Testis (tissue), 3 donors: ENCODE results near the gene CCDC178. TPM values are rescaled to one million over a fixed set of nuclear protein-coding genes. Genes with fewer than 3 reads are reported as not detected.

Experiments
- DNase-seq: peaks from one replicate; pipeline ENCODE4 v3.0.0-alpha.2; 2019
- H3K27ac ChIP-seq, 2 donors: fragments of 200-600 bp; sonication (generic); one replicate each; pipeline ENCODE4 v1.5.1; 2019
- H3K27me3 ChIP-seq: fragments of 200-600 bp; sonication (generic); one replicate; pipeline ENCODE4 v1.5.1; 2019
- H3K36me3 ChIP-seq: fragments of 200-600 bp; sonication (generic); one replicate; pipeline ENCODE4 v1.5.1; 2017; ENCODE audit warnings: low read depth; ENCODE audit errors: missing control alignments
- H3K4me1 ChIP-seq: fragments of 200-600 bp; sonication (generic); one replicate; pipeline ENCODE4 v1.5.1; 2019
- H3K4me3 ChIP-seq, 2 donors: fragments of 200-600 bp; sonication (generic); one replicate each; pipeline ENCODE4 v1.5.1; 2017 to 2019
- H3K9me3 ChIP-seq: fragments of 200-600 bp; sonication (generic); one replicate; pipeline ENCODE4 v1.5.1; 2017
- POLR2A ChIP-seq: fragments of 450-650 bp; IDR thresholded peaks from one replicate; pipeline ENCODE4 v1.6.1; 2017; ENCODE audit warnings: antibody characterized with exemption, mild to moderate bottlenecking, moderate library complexity
- WGBS, 2 donors: methylation state at CpG; one replicate each; pipeline ENCODE4 v1.1.5; 2018; 5-methylcytosine and 5-hydroxymethylcytosine counted together
- intact Hi-C: fragments of 100-400 bp; cut with DNase I; formaldehyde crosslinking; loops from one replicate; pipeline ENCODE4 v1.15.1; 2023; ENCODE audit warnings: low total_unique reads
- polyA plus RNA-seq: library from polyadenylated mRNA; stranded (reverse); fragments of 350-450 nt; fragmentation: Illumina TruSeq; extraction: RNeasy Lipid Tissue Mini Kit (QIAGEN cat#74804); gene quantifications from one replicate; pipeline ENCODE4 v1.2.3, GENCODE V29; 2014; ENCODE audit warnings: low read depth, low replicate concordance; ENCODE audit not compliant: insufficient read depth
- total RNA-seq, 2 donors: library from RNA; depleted of rRNA; stranded (reverse); fragments of >200 nt; gene quantifications; one replicate each; pipeline ENCODE4 v1.2.3, GENCODE V29; 2016
- TF ChIP-seq, protein P1 (sequence below), 3 experiments: fragments of 450-650 bp in 2 of 3; fragments of 200-600 bp in 1 of 3; sonication (generic) in 1 of 3; IDR thresholded peaks; one replicate each; pipeline ENCODE4 v1.5.1; 2016 to 2019; ENCODE audit warnings: antibody characterized with exemption in 3 of 3, mild to moderate bottlenecking in 2 of 3, moderate library complexity in 1 of 3

Gene CCDC178
- total and polyA plus RNA-seq, 3 donors from 2014 or later, result 8.6 to 17.5 (median 10.2) TPM

DNA sequence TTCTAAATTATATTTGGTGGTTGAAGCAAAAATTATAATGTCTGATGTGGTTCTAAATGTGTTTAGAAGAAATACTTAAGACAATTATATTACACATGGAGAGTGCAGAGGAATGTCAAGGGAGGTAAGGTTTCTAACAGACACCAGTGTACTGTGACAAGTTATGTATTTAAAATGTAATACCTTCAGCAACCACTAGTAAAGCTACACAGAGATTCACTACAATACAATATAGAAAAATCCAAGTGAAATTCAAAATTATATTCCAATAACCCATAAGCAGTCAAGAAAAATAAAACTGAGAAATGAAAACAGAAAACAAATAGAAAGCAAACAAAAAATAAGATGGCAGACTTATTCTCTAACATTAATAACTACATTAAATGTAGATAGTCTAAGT lies 418.2 kb downstream of the CCDC178 start:
- H3K27ac ChIP-seq, result no peak overlapping the region
- H3K36me3 ChIP-seq, result no peaks in the 10 kb centered on the region
- intact Hi-C loops, result no loop called here
- DNase-seq, result no peak
- no peaks in the 10 kb centered on the region for H3K9me3 ChIP-seq
- H3K4me3 ChIP-seq, result no peak overlapping the region
- H3K27me3 ChIP-seq, result no peaks in the 10 kb centered on the region
- no peaks in the 10 kb centered on the region for H3K4me1 ChIP-seq
- TF ChIP-seq, protein P1, sequence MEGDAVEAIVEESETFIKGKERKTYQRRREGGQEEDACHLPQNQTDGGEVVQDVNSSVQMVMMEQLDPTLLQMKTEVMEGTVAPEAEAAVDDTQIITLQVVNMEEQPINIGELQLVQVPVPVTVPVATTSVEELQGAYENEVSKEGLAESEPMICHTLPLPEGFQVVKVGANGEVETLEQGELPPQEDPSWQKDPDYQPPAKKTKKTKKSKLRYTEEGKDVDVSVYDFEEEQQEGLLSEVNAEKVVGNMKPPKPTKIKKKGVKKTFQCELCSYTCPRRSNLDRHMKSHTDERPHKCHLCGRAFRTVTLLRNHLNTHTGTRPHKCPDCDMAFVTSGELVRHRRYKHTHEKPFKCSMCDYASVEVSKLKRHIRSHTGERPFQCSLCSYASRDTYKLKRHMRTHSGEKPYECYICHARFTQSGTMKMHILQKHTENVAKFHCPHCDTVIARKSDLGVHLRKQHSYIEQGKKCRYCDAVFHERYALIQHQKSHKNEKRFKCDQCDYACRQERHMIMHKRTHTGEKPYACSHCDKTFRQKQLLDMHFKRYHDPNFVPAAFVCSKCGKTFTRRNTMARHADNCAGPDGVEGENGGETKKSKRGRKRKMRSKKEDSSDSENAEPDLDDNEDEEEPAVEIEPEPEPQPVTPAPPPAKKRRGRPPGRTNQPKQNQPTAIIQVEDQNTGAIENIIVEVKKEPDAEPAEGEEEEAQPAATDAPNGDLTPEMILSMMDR (IDR thresholded peaks at IDR 0.05), result peak in 1 of 3 experiments; percentile 48
- no peak for TF ChIP-seq POLR2A

DNA sequence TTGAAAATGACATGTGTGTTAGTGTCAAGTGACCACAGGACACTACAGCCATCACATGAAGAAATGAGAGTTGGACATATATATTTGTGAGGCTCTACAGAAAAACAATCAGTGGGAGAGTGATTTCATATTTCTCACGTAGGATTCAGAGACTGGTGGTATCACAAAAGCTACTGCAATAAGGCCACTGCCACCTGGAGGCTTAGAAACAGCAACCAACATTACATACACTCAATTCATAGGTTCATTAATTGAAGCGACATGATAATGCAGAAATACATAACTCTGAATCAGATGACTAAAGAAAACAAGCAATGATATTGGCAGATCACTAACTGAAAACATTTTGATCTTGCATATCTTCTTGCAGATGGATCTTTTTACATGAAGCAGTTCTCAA lies 419.6 kb downstream of the CCDC178 start:
- no peak for TF ChIP-seq POLR2A
- TF ChIP-seq, protein P1 (IDR thresholded peaks at IDR 0.05), result no peak
- whole genome bisulfite sequencing, 2 donors, result 77 to 83% methylated on average over 2 of the region's 2 CpGs

GRCh38 chr18:33014060-33014796 lies 426.3 kb downstream of the CCDC178 start:
- TF ChIP-seq POLR2A, result no peak
- TF ChIP-seq, protein P1 (IDR thresholded peaks at IDR 0.05), result no peak

More for the DNA sequence above, 419.6 kb downstream of the CCDC178 start:
- Histone ChIP-seq H3K9me3 (no peaks in the 10 kb centered on the region), H3K27me3 (no peaks in the 10 kb centered on the region), H3K27ac (no peak overlapping the region), H3K4me3 (no peak overlapping the region), H3K4me1 (no peaks in the 10 kb centered on the region), H3K36me3 (no peaks in the 10 kb centered on the region)
- intact Hi-C loops, result no loop called here
- no peak for DNase-seq

DNA sequence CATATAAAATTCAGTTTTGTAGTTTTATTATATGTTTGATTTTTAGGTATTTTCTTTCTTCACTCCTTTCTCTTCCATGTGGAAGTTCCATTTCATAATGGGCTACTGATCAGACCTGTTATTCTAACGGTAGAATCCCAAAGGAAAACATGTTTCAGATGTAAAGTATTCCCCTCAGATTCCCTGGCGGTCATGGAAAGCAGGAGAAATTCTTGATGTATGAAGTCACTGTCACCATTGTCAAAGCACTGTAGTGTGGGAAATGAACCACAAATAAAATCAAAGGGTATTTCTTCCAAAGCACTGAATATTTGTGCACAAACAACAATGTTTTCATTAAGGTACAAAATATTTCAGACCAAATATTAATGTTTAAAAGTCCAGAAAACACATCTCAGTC lies 430.4 kb downstream of the CCDC178 start:
- Histone ChIP-seq H3K36me3 (no peaks in the 10 kb centered on the region), H3K9me3 (no peaks in the 10 kb centered on the region), H3K27me3 (no peaks in the 10 kb centered on the region), H3K4me3 (no peak overlapping the region), H3K4me1 (no peaks in the 10 kb centered on the region), H3K27ac (no peak overlapping the region)
- no peak for TF ChIP-seq POLR2A
- TF ChIP-seq, protein P1 (IDR thresholded peaks at IDR 0.05), result no peak
- WGBS, 2 donors, result 45 to 57% methylated on average over 2 of the region's 2 CpGs
- no peak for DNase-seq
- intact Hi-C loops, result no loop called here

More at GRCh38 chr18:33014060-33014796, 426.3 kb downstream of the CCDC178 start:
- 61 to 66% methylated on average over 5 of the region's 5 CpGs for WGBS, 2 donors
- no peak for DNase-seq
- Histone ChIP-seq H3K27me3 (no peaks in the 10 kb centered on the region), H3K27ac (no peak overlapping the region), H3K36me3 (no peaks in the 10 kb centered on the region), H3K9me3 (no peaks in the 10 kb centered on the region), H3K4me3 (no peak overlapping the region), H3K4me1 (no peaks in the 10 kb centered on the region)
- intact Hi-C loops, result no loop called here

GRCh38 chr18:32998921-32999320 lies 441.6 kb downstream of the CCDC178 start:
- intact Hi-C loops, result no loop called here
- H3K9me3 ChIP-seq, result no peaks in the 10 kb centered on the region

More at GRCh38 chr18:32998921-32999320, 441.6 kb downstream of the CCDC178 start:
- Histone ChIP-seq H3K27me3 (no peaks in the 10 kb centered on the region), H3K36me3 (no peaks in the 10 kb centered on the region), H3K4me3 (no peak overlapping the region), H3K4me1 (no peaks in the 10 kb centered on the region), H3K27ac (no peak overlapping the region)
- TF ChIP-seq, protein P1 (IDR thresholded peaks at IDR 0.05), result no peak
- TF ChIP-seq POLR2A, result no peak
- no peak for DNase-seq
- WGBS, 2 donors, result 77 to 100% methylated on average over 1 of the region's 1 CpG
